ENCODE results near the gene SYNJ1.

- TF ChIP-seq POLR2A (IDR thresholded peaks at IDR 0.05) (no peak), CTCF (IDR thresholded peaks at IDR 0.05) (no peak)
Measured at GRCh38 chr21:32682696-32683474, 44.9 kb downstream of the SYNJ1 start.
